Measurements from ENCODE around the gene FDX1.

The FDX1 gene

DNA sequence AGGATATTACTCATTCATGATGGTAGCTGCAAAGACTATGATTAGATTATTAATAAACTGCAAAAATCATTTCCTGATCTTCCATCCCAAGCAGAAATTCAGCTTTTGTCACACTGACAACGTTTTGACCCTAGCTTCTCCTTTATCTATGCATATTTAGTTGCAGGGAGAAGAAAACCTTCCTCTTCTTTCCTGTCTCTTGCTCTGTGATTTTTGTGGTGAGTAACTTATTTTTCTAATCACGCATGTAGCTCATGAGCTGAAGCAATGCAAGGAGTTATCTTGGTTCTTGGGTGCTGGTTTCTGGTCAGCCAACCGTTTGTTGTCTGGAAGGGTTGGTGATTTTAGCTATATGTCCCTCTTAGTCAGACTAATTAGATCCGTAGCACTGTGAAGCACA, 56.4 kb downstream of the FDX1 start:
- Histone ChIP-seq H3K4me1 (ENCODE audit: control insufficient read depth, insufficient read depth, low read length, poor library complexity, severe bottlenecking) (no peaks in the 10 kb centered on the region), H3K9me3 (ENCODE audit: control insufficient read depth, low read length) (no peaks in the 10 kb centered on the region), H3K4me3 (ENCODE audit: extremely low read depth, insufficient read depth, low read length, poor library complexity, severe bottlenecking) (no peak overlapping the region), H3K36me3 (ENCODE audit: control insufficient read depth, insufficient read depth, low read length) (no peaks in the 10 kb centered on the region), H3K27ac (ENCODE audit: low read depth, low read length, severe bottlenecking) (no peak overlapping the region)
- WGBS, 2 experiments (ENCODE audit: insufficient coverage in 2 of 2): 63 to 83% methylated on average over 1 of the region's 4 CpGs

DNA sequence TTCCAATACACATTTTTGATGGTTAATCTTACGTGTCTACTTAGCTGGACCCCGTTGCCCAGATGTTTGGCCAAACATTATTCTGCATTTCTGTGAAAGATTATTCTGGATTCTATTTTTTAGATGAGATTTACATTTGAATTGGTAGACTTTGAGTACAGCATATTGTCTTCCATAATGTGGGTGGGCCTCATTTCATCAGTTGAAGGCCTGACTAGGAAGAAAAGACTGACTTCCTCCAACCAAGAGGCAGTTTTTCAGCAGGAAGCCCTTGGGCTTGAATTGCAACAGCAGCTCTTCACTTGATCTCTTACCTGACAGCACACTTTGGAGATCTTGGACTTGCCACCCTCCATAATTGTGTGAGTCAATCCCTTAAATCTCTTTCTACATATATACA, 58.7 kb downstream of the FDX1 start:
- Histone ChIP-seq H3K4me3 (ENCODE audit: extremely low read depth, insufficient read depth, low read length, poor library complexity, severe bottlenecking) (no peak overlapping the region), H3K9me3 (ENCODE audit: control insufficient read depth, low read length) (no peaks in the 10 kb centered on the region), H3K36me3 (ENCODE audit: control insufficient read depth, insufficient read depth, low read length) (no peaks in the 10 kb centered on the region), H3K4me1 (ENCODE audit: control insufficient read depth, insufficient read depth, low read length, poor library complexity, severe bottlenecking) (no peaks in the 10 kb centered on the region), H3K27ac (ENCODE audit: low read depth, low read length, severe bottlenecking) (no peak overlapping the region)
- WGBS, 2 experiments (ENCODE audit: insufficient coverage in 2 of 2): 50% methylated on average over 2 of the region's 2 CpGs; no CpG with 5 or more reads in 1 of the 2 experiments

DNA sequence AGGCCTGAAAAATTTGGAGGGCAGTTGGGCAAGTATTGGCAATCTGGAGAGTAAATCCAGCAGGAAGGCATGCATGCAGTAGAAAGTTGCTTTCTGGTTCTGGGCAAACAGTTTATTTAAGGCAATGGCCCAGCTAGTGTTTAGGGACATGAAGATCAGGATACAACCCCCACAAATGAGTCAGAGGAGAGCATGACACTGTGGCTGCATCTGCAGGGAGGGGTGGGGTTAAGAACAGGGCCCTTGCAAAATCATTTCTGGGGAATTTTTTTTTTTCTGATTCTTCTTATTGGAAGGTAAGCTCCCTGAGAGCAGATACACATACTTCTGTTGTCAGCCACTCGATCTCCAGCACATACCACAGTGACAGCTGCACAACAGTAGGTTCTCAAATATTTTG, 61.1 kb downstream of the FDX1 start:
- H3K36me3 ChIP-seq (ENCODE audit: control insufficient read depth, insufficient read depth, low read length): no peaks in the 10 kb centered on the region
- H3K4me1 ChIP-seq (ENCODE audit: control insufficient read depth, insufficient read depth, low read length, poor library complexity, severe bottlenecking): no peaks in the 10 kb centered on the region
- WGBS, 2 experiments (ENCODE audit: insufficient coverage in 2 of 2): no CpG with 5 or more reads among the region's 1 CpG
- no peak overlapping the region for H3K4me3 ChIP-seq (ENCODE audit: extremely low read depth, insufficient read depth, low read length, poor library complexity, severe bottlenecking)
- H3K9me3 ChIP-seq (ENCODE audit: control insufficient read depth, low read length): no peaks in the 10 kb centered on the region
- H3K27ac ChIP-seq (ENCODE audit: low read depth, low read length, severe bottlenecking): no peak overlapping the region

DNA sequence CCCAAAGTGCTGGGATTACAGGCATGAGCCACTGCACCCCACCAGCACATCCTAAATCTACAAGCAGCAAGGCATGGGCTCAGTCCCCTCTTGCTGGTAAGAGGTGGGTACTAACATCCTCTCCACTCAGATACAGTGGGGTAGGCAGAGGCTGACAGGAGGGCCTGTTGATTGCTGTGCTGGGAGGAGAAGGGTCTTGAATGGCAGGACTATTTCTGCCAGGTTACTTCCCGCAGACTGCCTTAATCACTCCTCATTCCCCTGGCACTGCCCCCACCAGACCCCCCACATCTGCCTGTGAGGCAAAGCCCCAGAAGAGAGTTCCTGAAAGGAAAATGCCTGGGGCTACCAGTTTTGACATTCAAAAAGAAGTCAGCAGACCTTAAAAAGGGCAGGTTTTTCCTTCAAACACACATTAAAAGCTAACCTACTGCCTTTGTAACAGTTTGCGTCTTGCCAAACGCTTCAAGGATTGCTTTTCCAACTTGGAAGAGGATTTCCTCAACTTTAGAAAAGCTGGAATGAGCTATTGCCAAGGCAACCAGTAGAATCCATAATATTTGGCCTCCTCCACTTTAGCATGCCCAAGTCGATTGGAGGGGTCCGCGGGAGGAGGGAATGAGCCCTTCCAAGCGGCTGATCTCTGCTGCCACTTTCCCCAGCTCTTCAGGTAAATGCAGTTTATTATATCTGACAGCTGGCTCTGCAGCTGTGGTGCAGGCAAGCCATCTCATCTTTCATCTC, 62.0 kb downstream of the FDX1 start:
- H3K4me3 ChIP-seq (ENCODE audit: extremely low read depth, insufficient read depth, low read length, poor library complexity, severe bottlenecking): no peak overlapping the region
- WGBS, 2 experiments (ENCODE audit: insufficient coverage in 2 of 2): 42 to 44% methylated on average over 5 to 6 of the region's 7 CpGs
- H3K4me1 ChIP-seq (ENCODE audit: control insufficient read depth, insufficient read depth, low read length, poor library complexity, severe bottlenecking): no peaks in the 10 kb centered on the region
- no peak overlapping the region for H3K27ac ChIP-seq (ENCODE audit: low read depth, low read length, severe bottlenecking)
- H3K36me3 ChIP-seq (ENCODE audit: control insufficient read depth, insufficient read depth, low read length): no peaks in the 10 kb centered on the region
- no peaks in the 10 kb centered on the region for H3K9me3 ChIP-seq (ENCODE audit: control insufficient read depth, low read length)

DNA sequence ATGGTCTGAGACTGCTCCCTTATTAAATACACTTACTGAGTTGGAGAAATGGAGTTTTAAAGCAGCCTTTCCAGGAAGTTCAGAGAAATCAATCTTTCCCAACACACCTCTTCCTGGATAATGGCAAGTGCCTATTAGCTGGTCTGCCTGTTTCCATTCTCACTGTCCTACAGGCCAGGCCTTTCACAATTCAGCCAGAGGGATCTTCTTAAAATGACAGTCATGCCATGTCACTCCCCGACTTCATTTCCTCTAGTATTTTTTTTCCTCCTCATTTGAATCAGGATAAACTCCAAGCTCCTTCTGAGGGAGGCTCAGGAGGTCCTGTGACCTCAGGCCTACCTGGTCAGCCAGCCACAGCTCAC, 62.6 kb downstream of the FDX1 start:
- Histone ChIP-seq H3K36me3 (ENCODE audit: control insufficient read depth, insufficient read depth, low read length) (no peaks in the 10 kb centered on the region), H3K27ac (ENCODE audit: low read depth, low read length, severe bottlenecking) (no peak overlapping the region), H3K4me3 (ENCODE audit: extremely low read depth, insufficient read depth, low read length, poor library complexity, severe bottlenecking) (no peak overlapping the region), H3K4me1 (ENCODE audit: control insufficient read depth, insufficient read depth, low read length, poor library complexity, severe bottlenecking) (no peaks in the 10 kb centered on the region), H3K9me3 (ENCODE audit: control insufficient read depth, low read length) (no peaks in the 10 kb centered on the region)
- 82% methylated on average over 1 of the region's 1 CpG; no CpG with 5 or more reads in 1 of the 2 experiments for WGBS, 2 experiments (ENCODE audit: insufficient coverage in 2 of 2)

DNA sequence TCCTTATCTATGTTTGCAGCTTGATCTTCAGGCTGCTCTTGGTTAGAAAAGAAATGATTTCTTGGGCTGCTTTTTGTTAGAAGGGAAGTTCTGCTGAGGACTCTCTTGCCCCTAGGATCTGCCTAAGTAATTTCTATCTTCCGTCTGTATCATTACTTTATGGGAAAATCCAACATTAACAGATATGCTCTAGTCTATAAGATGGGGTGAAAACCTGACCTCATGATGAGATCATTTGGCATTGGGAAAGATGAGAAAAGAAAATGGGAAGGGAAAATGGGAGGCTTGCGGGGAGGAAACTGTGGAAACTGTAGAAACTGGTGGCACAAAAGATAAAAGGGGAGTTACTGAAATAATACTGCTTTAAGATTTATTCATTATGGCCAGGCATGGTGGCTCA, 63.6 kb downstream of the FDX1 start:
- no peak overlapping the region for H3K4me3 ChIP-seq (ENCODE audit: extremely low read depth, insufficient read depth, low read length, poor library complexity, severe bottlenecking)
- H3K4me1 ChIP-seq (ENCODE audit: control insufficient read depth, insufficient read depth, low read length, poor library complexity, severe bottlenecking): no peaks in the 10 kb centered on the region
- no peaks in the 10 kb centered on the region for H3K36me3 ChIP-seq (ENCODE audit: control insufficient read depth, insufficient read depth, low read length)
- 100% methylated on average over 1 of the region's 2 CpGs for WGBS, 2 experiments (ENCODE audit: insufficient coverage in 2 of 2)
- no peak overlapping the region for H3K27ac ChIP-seq (ENCODE audit: low read depth, low read length, severe bottlenecking)
- no peaks in the 10 kb centered on the region for H3K9me3 ChIP-seq (ENCODE audit: control insufficient read depth, low read length)

DNA sequence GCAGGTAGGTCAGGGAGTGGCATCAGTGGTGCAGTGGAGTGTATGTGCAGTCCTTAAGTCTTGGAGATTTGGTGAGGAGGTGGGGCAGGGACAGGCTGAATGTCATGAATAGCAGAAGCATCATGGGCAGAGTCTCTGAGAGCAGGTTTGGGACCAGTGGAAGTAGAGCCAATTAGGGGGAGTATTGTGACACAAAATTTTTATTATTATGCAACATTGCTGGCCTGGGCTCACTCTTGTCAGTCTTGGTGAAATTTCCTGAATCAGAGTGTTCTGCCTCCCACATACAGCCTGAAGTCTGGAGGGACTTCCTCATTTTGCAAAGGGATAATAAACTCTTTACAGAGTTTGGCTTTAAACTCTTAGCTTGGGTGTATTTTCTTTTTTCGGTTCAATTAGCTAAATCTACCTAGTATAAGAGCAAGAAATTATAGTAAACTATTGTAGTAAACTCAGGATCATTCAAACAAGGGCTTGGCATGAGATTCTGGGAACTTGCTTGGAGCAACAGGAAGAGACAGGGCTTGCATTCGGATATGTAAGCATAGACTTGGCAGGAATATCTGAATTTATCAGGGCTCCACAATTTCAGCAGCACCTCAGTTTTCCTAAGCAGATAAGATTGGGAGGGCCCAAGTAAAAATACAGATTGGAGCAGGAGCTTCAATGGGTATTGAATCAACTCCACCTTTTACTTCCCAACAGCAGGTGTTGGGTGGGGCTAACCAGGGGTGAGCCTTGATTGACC, 67.7 kb downstream of the FDX1 start:
- no peaks in the 10 kb centered on the region for H3K36me3 ChIP-seq (ENCODE audit: control insufficient read depth, insufficient read depth, low read length)
- no peak overlapping the region for H3K4me3 ChIP-seq (ENCODE audit: extremely low read depth, insufficient read depth, low read length, poor library complexity, severe bottlenecking)
- H3K9me3 ChIP-seq (ENCODE audit: control insufficient read depth, low read length): no peaks in the 10 kb centered on the region
- no peaks in the 10 kb centered on the region for H3K4me1 ChIP-seq (ENCODE audit: control insufficient read depth, insufficient read depth, low read length, poor library complexity, severe bottlenecking)
- no peak overlapping the region for H3K27ac ChIP-seq (ENCODE audit: low read depth, low read length, severe bottlenecking)
- WGBS, 2 experiments (ENCODE audit: insufficient coverage in 2 of 2): 60 to 88% methylated on average over 1 of the region's 2 CpGs

DNA sequence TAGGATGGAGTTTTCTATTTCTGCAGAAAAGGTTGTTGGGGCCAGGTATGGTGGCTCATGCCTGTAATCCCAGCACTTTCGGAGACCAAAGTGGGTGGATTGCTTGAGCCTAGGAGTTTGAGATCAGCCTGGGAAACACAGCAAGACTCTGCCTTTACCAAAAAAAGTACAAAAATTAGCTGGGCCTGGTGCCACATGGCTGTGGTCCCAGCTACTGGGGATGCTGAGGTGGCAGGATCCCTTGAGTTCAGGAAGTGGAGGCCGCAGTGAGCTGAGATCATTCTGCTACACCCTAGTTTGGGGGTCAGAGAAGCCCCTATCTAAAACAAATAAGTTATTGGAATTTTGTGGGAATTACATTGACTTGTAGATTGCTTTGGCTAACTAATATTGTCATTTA, 71.7 kb downstream of the FDX1 start:
- 94 to 100% methylated on average over 1 to 2 of the region's 2 CpGs for WGBS, 2 experiments (ENCODE audit: insufficient coverage in 2 of 2)
- Histone ChIP-seq H3K27ac (ENCODE audit: low read depth, low read length, severe bottlenecking) (no peak overlapping the region), H3K4me1 (ENCODE audit: control insufficient read depth, insufficient read depth, low read length, poor library complexity, severe bottlenecking) (no peaks in the 10 kb centered on the region), H3K36me3 (ENCODE audit: control insufficient read depth, insufficient read depth, low read length) (no peaks in the 10 kb centered on the region), H3K9me3 (ENCODE audit: control insufficient read depth, low read length) (no peaks in the 10 kb centered on the region), H3K4me3 (ENCODE audit: extremely low read depth, insufficient read depth, low read length, poor library complexity, severe bottlenecking) (no peak overlapping the region)

DNA sequence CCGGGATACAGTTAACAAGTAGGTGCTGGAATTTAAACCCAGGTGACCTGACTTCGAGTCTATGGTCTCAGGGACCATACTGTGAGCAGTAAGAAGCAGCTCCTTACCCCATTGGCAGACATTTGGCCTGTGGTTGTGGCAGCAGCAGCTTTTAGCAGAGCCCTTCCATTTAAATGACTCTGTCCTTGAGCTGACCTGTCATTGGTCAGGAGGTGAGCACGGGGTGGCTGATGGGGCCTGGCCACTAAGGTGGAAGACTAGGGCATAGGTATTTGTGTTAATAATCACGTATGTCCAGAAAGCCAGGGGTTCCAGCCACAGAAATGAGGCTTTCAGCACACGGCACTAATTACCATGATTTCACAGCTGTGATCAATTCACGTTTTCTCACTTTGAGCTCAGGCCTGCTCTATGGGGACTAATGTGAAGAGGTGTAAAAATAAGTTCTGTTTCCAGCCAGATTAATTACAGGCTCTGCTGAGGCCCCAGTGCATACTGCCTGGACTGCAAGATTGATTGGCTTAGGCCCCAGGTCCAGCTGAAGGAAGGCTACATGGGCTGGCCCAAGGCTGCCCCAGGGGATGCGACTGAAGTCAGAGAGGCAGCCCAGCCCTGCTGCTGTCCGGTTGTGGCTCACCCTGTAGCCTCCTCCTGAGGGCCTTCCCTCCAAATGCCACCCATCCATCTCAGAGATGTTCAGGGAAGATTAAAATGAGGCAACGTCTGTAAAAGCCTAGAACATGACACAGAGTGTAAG, 76.0 kb downstream of the FDX1 start:
- no peaks in the 10 kb centered on the region for H3K4me1 ChIP-seq (ENCODE audit: control insufficient read depth, insufficient read depth, low read length, poor library complexity, severe bottlenecking)
- no peak overlapping the region for H3K27ac ChIP-seq (ENCODE audit: low read depth, low read length, severe bottlenecking)
- 78 to 81% methylated on average over 7 to 8 of the region's 9 CpGs for WGBS, 2 experiments (ENCODE audit: insufficient coverage in 2 of 2)

DNA sequence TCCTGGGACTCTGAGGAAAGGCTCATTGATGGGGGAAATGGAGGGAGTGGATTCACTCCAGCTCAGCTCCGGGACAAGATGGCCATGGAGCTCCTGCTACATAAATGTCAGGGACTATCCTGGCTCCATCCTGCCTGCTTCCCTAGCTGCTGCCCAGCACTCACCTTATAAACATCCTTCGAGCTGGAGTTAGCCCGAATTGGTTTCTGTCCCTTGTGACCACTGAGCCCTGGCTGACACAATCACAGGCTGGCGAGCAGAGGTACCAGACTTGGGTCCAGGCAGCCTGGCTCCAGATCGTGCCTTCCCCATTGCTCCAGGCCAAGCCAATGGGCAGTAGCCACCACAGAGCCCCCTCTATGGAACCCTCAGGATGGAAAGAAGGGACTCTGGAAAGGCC, 77.6 kb downstream of the FDX1 start:
- WGBS, 2 experiments (ENCODE audit: insufficient coverage in 2 of 2): 93 to 96% methylated on average over 3 to 4 of the region's 5 CpGs
- no peaks in the 10 kb centered on the region for H3K4me1 ChIP-seq (ENCODE audit: control insufficient read depth, insufficient read depth, low read length, poor library complexity, severe bottlenecking)
- no peaks in the 10 kb centered on the region for H3K36me3 ChIP-seq (ENCODE audit: control insufficient read depth, insufficient read depth, low read length)
- no peaks in the 10 kb centered on the region for H3K9me3 ChIP-seq (ENCODE audit: control insufficient read depth, low read length)
- H3K4me3 ChIP-seq (ENCODE audit: extremely low read depth, insufficient read depth, low read length, poor library complexity, severe bottlenecking): no peak overlapping the region
- no peak overlapping the region for H3K27ac ChIP-seq (ENCODE audit: low read depth, low read length, severe bottlenecking)

More for the DNA sequence above, 76.0 kb downstream of the FDX1 start:
- no peaks in the 10 kb centered on the region for H3K9me3 ChIP-seq (ENCODE audit: control insufficient read depth, low read length)
- no peak overlapping the region for H3K4me3 ChIP-seq (ENCODE audit: extremely low read depth, insufficient read depth, low read length, poor library complexity, severe bottlenecking)
- no peaks in the 10 kb centered on the region for H3K36me3 ChIP-seq (ENCODE audit: control insufficient read depth, insufficient read depth, low read length)
